Endothelial cell of umbilical vein (primary cell): ENCODE measurements around the gene CNEP1R1. TPM values are rescaled to one million over a fixed set of nuclear protein-coding genes. Genes with fewer than 3 reads are reported as not detected.

Source experiments
- BruUV-seq: library from RNA; stranded (reverse); fragments of 400-500 nt; replicated peaks from 2 replicates; lab custom pipeline; 2021; lab: Mats Ljungman, UMichigan
- CTCF ChIA-PET: fragments of 300-600, 350-600 bp; sonication (Branson Sonifier 250); formaldehyde crosslinking; loops from one replicate; lab custom pipeline; 2021; ENCODE audit warnings: antibody characterized with exemption, inconsistent platforms; lab: Charles Lee
- POLR2A ChIA-PET: fragments of 300-600, 350-600 bp; sonication (Branson Sonifier 250); formaldehyde crosslinking; loops from one replicate; lab custom pipeline; 2021; ENCODE audit warnings: antibody characterized with exemption, inconsistent platforms; lab: Charles Lee
- DNase-seq: peaks from one replicate; pipeline ENCODE4 v3.0.0-alpha.2; 2011; ENCODE audit warnings: low read depth, low spot score
- FAIRE-seq: peaks from 2 replicates; lab custom pipeline; 2011; peaks lifted over from hg19 to GRCh38; lab: Jason Lieb, UNC
- H2AFZ ChIP-seq: 2 replicates; pipeline ENCODE4 v1.6.0; 2012; ENCODE audit warnings: low read depth, low read length, control low read depth, inconsistent platforms
- H3K27ac ChIP-seq: 2 replicates; pipeline ENCODE4 v1.5.1; 2011; ENCODE audit warnings: low read depth, mild to moderate bottlenecking, control low read depth, low read length, moderate library complexity; ENCODE audit not compliant: insufficient read depth
- H3K27me3 ChIP-seq, 2 experiments: 2 replicates each; pipeline versions ENCODE4 v1.6.0 to v1.6.1; 2011; ENCODE audit warnings: low read length in 2 of 2, mixed read lengths in 1 of 2; ENCODE audit not compliant: control insufficient read depth in 2 of 2, insufficient read depth in 2 of 2
- H3K36me3 ChIP-seq, 2 experiments: 2 replicates in 1 of 2; 3 replicates in 1 of 2; pipeline ENCODE4 v1.5.1; 2011; ENCODE audit warnings: low read length in 2 of 2, mild to moderate bottlenecking in 1 of 2, moderate library complexity in 1 of 2; ENCODE audit not compliant: control insufficient read depth in 2 of 2, insufficient read depth in 2 of 2; ENCODE audit errors: extremely low read depth in 1 of 2
- H3K4me1 ChIP-seq: 3 replicates; pipeline ENCODE4 v1.5.1; 2011; ENCODE audit warnings: mild to moderate bottlenecking, low read length; ENCODE audit not compliant: control insufficient read depth, insufficient read depth; ENCODE audit errors: extremely low read depth
- H3K4me2 ChIP-seq: 2 replicates; pipeline ENCODE4 v1.6.1; 2011; ENCODE audit warnings: low read length, control low read depth, mixed read lengths; ENCODE audit not compliant: insufficient read depth
- H3K4me3 ChIP-seq, 3 experiments: fragments of 200-600 bp in 1 of 3; sonication (generic), shearing (Covaris generic) in 1 of 3; replicated peaks in 1 of 3; 2 replicates each; pipeline ENCODE4 v1.5.1; 2011 to 2016; ENCODE audit warnings: control low read depth in 3 of 3, low read length in 3 of 3, mild to moderate bottlenecking in 2 of 3, inconsistent platforms in 1 of 3, low read depth in 1 of 3, moderate library complexity in 1 of 3; ENCODE audit not compliant: insufficient read depth in 1 of 3
- H3K79me2 ChIP-seq: 2 replicates; pipeline ENCODE4 v1.6.0; 2012; ENCODE audit warnings: low read length, inconsistent platforms; ENCODE audit not compliant: control insufficient read depth, insufficient read depth
- H3K9ac ChIP-seq: replicated peaks from 2 replicates; pipeline ENCODE3; 2011; ENCODE audit warnings: low read length, control low read depth; ENCODE audit not compliant: insufficient read depth; ENCODE audit errors: extremely low read depth
- H3K9me1 ChIP-seq: replicated peaks from 3 replicates; pipeline ENCODE4 v1.6.0; 2011; ENCODE audit warnings: mild to moderate bottlenecking, low read length; ENCODE audit not compliant: control insufficient read depth, insufficient read depth; ENCODE audit errors: extremely low read depth
- H3K9me3 ChIP-seq: replicated peaks from 2 replicates; pipeline ENCODE4 v1.5.1; 2012; ENCODE audit warnings: low read length, inconsistent platforms; ENCODE audit not compliant: control insufficient read depth, insufficient read depth
- H4K20me1 ChIP-seq: replicated peaks from 2 replicates; pipeline ENCODE3; 2011; ENCODE audit warnings: mild to moderate bottlenecking, low read length; ENCODE audit not compliant: control insufficient read depth, insufficient read depth; ENCODE audit errors: extremely low read depth
- CTCF ChIP-seq, 2 donors: IDR thresholded peaks; 1 replicate in 1 of 2; 2 replicates in 1 of 2; pipeline ENCODE4 v1.5.1; 2011; ENCODE audit warnings: low read length in 2 of 2, mild to moderate bottlenecking in 2 of 2, moderate library complexity in 2 of 2, control low read depth in 1 of 2, inconsistent platforms in 1 of 2, low read depth in 1 of 2; ENCODE audit not compliant: insufficient read depth in 1 of 2; ENCODE audit errors: extremely low read depth in 1 of 2
- FOS ChIP-seq: IDR thresholded peaks from 2 replicates; pipeline ENCODE4 v1.6.1; 2011; ENCODE audit warnings: mild to moderate bottlenecking, low read length, moderate library complexity, borderline replicate concordance; ENCODE audit not compliant: insufficient read depth
- GATA2 ChIP-seq: IDR thresholded peaks from 2 replicates; pipeline ENCODE4 v1.7.0; 2011; ENCODE audit warnings: low read depth, mild to moderate bottlenecking, moderate library complexity, mixed read lengths, low read length; ENCODE audit not compliant: insufficient read length, insufficient read depth
- JUN ChIP-seq: IDR thresholded peaks from 2 replicates; pipeline ENCODE4 v1.6.1; 2011; ENCODE audit warnings: borderline replicate concordance, low read depth; ENCODE audit not compliant: insufficient read length, insufficient read depth
- POLR2A ChIP-seq: IDR thresholded peaks from 2 replicates; pipeline ENCODE4 v1.6.1; 2012; ENCODE audit warnings: low read depth, mild to moderate bottlenecking, control low read depth, low read length
- dilution Hi-C: fragments of 300-500 bp; cut with MboI; formaldehyde crosslinking; loops from one replicate; pipeline ENCODE4 v1.15.0; 2019; ENCODE audit warnings: low sequenced_read_pairs; ENCODE audit not compliant: extremely low pct_ligation_motif_present
- intact Hi-C: fragments of 100-400 bp; cut with micrococcal nuclease; formaldehyde crosslinking; loops from one replicate; pipeline ENCODE4 v1.10.0; 2022
- polyA plus RNA-seq, 4 experiments: library from polyadenylated mRNA; depleted of rRNA in 3 of 4; stranded (reverse) in 3 of 4; unstranded in 1 of 4; fragments of >200 nt; gene quantifications; 2 replicates each; pipeline versions ENCODE4 v1.2.1 to v1.2.3, GENCODE V29; 2011 to 2012; ENCODE audit warnings: missing spikeins in 1 of 4
- total RNA-seq: library from RNA; stranded (reverse); gene quantifications from 2 replicates; pipeline ENCODE4 v1.2.3, GENCODE V29; 2021

Gene CNEP1R1
- total and polyA plus RNA-seq, 2 donors (not counting 3 experiments of a cell fraction or from before 2014, with no cell fraction given), result 15.3 to 23.2 TPM

- H3K79me2 ChIP-seq, result peaks cover 36% of the 10 kb centered on the region
- H3K27me3 ChIP-seq, result no peaks in the 10 kb centered on the region
- DNase-seq, result no peak
- peak overlapping the region; percentile 76 to 82 (median 76) for H3K4me3 ChIP-seq
- BruUV-seq, result no TSS peak
- H3K9me3 ChIP-seq, result no peaks in the 10 kb centered on the region
- dilution Hi-C loops (no loop called here), intact Hi-C loops (loop anchor here (1.0 to 5.0 kb wide), 8 partner anchors 41 to 599 kb away; partner anchors contain the start of genes BRD7, CNEP1R1 and NKD1)
- H3K27ac ChIP-seq, result no peak overlapping the region
- peaks cover 0 to 9% of the 10 kb centered on the region in 2 experiments for H3K36me3 ChIP-seq
- H3K4me1 ChIP-seq, result peaks cover 27% of the 10 kb centered on the region
- peak overlapping the region; percentile 97 for H3K4me2 ChIP-seq
- peak overlapping the region; percentile 81 for H3K9ac ChIP-seq
- ChIA-PET POLR2A (interaction anchor here (0.8 to 1.2 kb wide), 2 partner anchors 41 to 675 kb away, joined by 3 read pairs; partner anchors contain the start of gene CYLD), CTCF (interaction anchor here (0.7 to 7.3 kb wide), 25 partner anchors 12 to 740 kb away, joined by 3 to 193 read pairs (median 4); partner anchors contain the start of gene CNEP1R1)
- H3K9me1 ChIP-seq, result no peaks in the 10 kb centered on the region
- peak; percentile 13 for TF ChIP-seq POLR2A
- TF ChIP-seq FOS, result no peak
- peak overlapping the region; percentile 98 for H2AFZ ChIP-seq
- no peaks in the 10 kb centered on the region for H4K20me1 ChIP-seq
- no peak for FAIRE-seq
Measured at GRCh38 chr16:50066482-50067289, 41.7 kb downstream of the CNEP1R1 start.

- H3K36me3 ChIP-seq, result peaks cover 0 to 9% of the 10 kb centered on the region in 2 experiments
- no peak overlapping the region for H3K9ac ChIP-seq
- BruUV-seq, result no TSS peak
- H3K4me2 ChIP-seq, result peak overlapping the region; percentile 58
- H3K4me1 ChIP-seq, result peaks cover 27% of the 10 kb centered on the region
- DNase-seq, result peak; percentile 73
- peaks cover 38% of the 10 kb centered on the region for H3K79me2 ChIP-seq
- dilution Hi-C loops, result no loop called here
- H3K27me3 ChIP-seq, result no peaks in the 10 kb centered on the region
- ChIA-PET CTCF (interaction anchor here (0.7 to 7.3 kb wide), 22 partner anchors 11 to 739 kb away, joined by 3 to 193 read pairs (median 4); partner anchors contain the start of gene CNEP1R1), POLR2A (no interaction called here)
- H2AFZ ChIP-seq, result no peak overlapping the region
- TF ChIP-seq JUN (no peak), CTCF (IDR thresholded peaks at IDR 0.05; ENCODE audit: extremely low read depth in 1 of 2, insufficient read depth in 1 of 2, low read depth in 1 of 2, low read length in 2 of 2) (peak; percentile 56 to 62), GATA2 (no peak)
- no peaks in the 10 kb centered on the region for H3K9me3 ChIP-seq
- peak; percentile 50 for FAIRE-seq
- intact Hi-C loops, result loop anchor here (1.0 to 5.0 kb wide), 7 partner anchors 42 to 598 kb away; partner anchors contain the start of genes BRD7, CNEP1R1 and NKD1
- H3K27ac ChIP-seq, result no peak overlapping the region
- H4K20me1 ChIP-seq, result no peaks in the 10 kb centered on the region
- H3K4me3 ChIP-seq, result no peak overlapping the region
- H3K9me1 ChIP-seq, result no peaks in the 10 kb centered on the region
Measured at GRCh38 chr16:50067290-50067853, 42.3 kb downstream of the CNEP1R1 start.
